WTC11 (cell line): Measurements from ENCODE around the gene DNLZ. TPM values are rescaled to one million over a fixed set of nuclear protein-coding genes. Genes with fewer than 3 reads are reported as not detected.

Source experiments
- ATAC-seq: fragments of 200-7000 bp; cut with Tn5 transposase; 2 replicates; pipeline ENCODE4 v1.10.0; 2021; ENCODE audit warnings: mild to moderate bottlenecking, moderate library complexity
- CTCF ChIA-PET: fragments of 300-600 bp; sonication (Branson Sonifier 250); formaldehyde crosslinking; loops from one replicate; lab custom pipeline; 2021; ENCODE audit warnings: antibody characterized with exemption; lab: Charles Lee
- POLR2A ChIA-PET: fragments of 350-600 bp; sonication (Branson Sonifier 250); formaldehyde crosslinking; loops from one replicate; lab custom pipeline; 2021; ENCODE audit warnings: antibody characterized with exemption; lab: Charles Lee
- DNase-seq: peaks from one replicate; pipeline ENCODE4 v3.0.0; 2021; ENCODE audit warnings: low spot score
- H3K27ac Mint-ChIP-seq: 2 replicates; pipeline ENCODE4 v1.8.0; 2021; ENCODE audit warnings: mixed read lengths
- H3K27me3 Mint-ChIP-seq: 2 replicates; pipeline ENCODE4 v1.8.0; 2021; ENCODE audit warnings: low read depth, mild to moderate bottlenecking, moderate library complexity, mixed read lengths
- H3K36me3 Mint-ChIP-seq: 2 replicates; pipeline ENCODE4 v1.8.0; 2021; ENCODE audit warnings: mixed read lengths
- H3K4me1 Mint-ChIP-seq: 2 replicates; pipeline ENCODE4 v1.8.0; 2022; ENCODE audit warnings: mixed read lengths
- H3K4me3 Mint-ChIP-seq: 2 replicates; pipeline ENCODE4 v1.8.0; 2021; ENCODE audit warnings: mild to moderate bottlenecking, moderate library complexity, mixed read lengths
- H3K9me3 Mint-ChIP-seq: 2 replicates; pipeline ENCODE4 v1.8.0; 2021; ENCODE audit warnings: mixed read lengths
- CREM ChIP-seq: sonication (generic); formaldehyde crosslinking; IDR thresholded peaks from 2 replicates; pipeline ENCODE4 v1.8.1; 2022; ENCODE audit warnings: mild to moderate bottlenecking, missing genetic modification reagents, moderate library complexity
- E2F4 ChIP-seq: sonication (generic); formaldehyde crosslinking; IDR thresholded peaks from 2 replicates; pipeline ENCODE4 v1.8.1; 2022; ENCODE audit warnings: low read depth, mild to moderate bottlenecking, moderate library complexity, missing genetic modification reagents, borderline replicate concordance
- ELF4 ChIP-seq: sonication (generic); formaldehyde crosslinking; IDR thresholded peaks from 2 replicates; pipeline ENCODE4 v1.8.1; 2022; ENCODE audit warnings: low read depth, mild to moderate bottlenecking, moderate library complexity, missing genetic modification reagents
- FOXK1 ChIP-seq: sonication (generic); formaldehyde crosslinking; IDR thresholded peaks from 2 replicates; pipeline ENCODE4 v1.8.0; 2022; ENCODE audit warnings: mild to moderate bottlenecking, moderate library complexity, missing genetic modification reagents
- IRF2 ChIP-seq: sonication (generic); formaldehyde crosslinking; IDR thresholded peaks from 2 replicates; pipeline ENCODE4 v1.8.0; 2022; ENCODE audit warnings: low read depth, missing genetic modification reagents, borderline replicate concordance
- JUN ChIP-seq: sonication (generic); formaldehyde crosslinking; IDR thresholded peaks from 2 replicates; pipeline ENCODE4 v1.8.0; 2023; ENCODE audit warnings: mild to moderate bottlenecking, missing genetic modification reagents
- MAX ChIP-seq: sonication (generic); formaldehyde crosslinking; IDR thresholded peaks from 2 replicates; pipeline ENCODE4 v1.8.0; 2022; ENCODE audit warnings: mild to moderate bottlenecking, missing genetic modification reagents
- NR2C2 ChIP-seq: sonication (generic); formaldehyde crosslinking; IDR thresholded peaks from 2 replicates; pipeline ENCODE4 v1.8.0; 2022; ENCODE audit warnings: mild to moderate bottlenecking, missing genetic modification reagents
- NR3C1 ChIP-seq: sonication (generic); formaldehyde crosslinking; conservative IDR thresholded peaks from 2 replicates; pipeline ENCODE4 v1.8.1; 2023; ENCODE audit warnings: low read depth, mild to moderate bottlenecking, missing genetic modification reagents
- OVOL2 ChIP-seq: fragments of 250-450 bp; sonication (Bioruptor Pico); IDR thresholded peaks from 2 replicates; pipeline ENCODE4 v1.9.0; 2021; ENCODE audit warnings: mild to moderate bottlenecking, borderline replicate concordance
- SP1 ChIP-seq: sonication (generic); formaldehyde crosslinking; conservative IDR thresholded peaks from 2 replicates; pipeline ENCODE4 v1.8.1; 2022; ENCODE audit warnings: missing genetic modification reagents
- TCF7 ChIP-seq: sonication (generic); formaldehyde crosslinking; IDR thresholded peaks from 2 replicates; pipeline ENCODE4 v1.8.0; 2022; ENCODE audit warnings: mild to moderate bottlenecking, low read depth, missing genetic modification reagents, moderate library complexity
- ZNF219 ChIP-seq: sonication (generic); formaldehyde crosslinking; IDR thresholded peaks from 2 replicates; pipeline ENCODE4 v1.8.0; 2023; ENCODE audit warnings: missing genetic modification reagents, mild to moderate bottlenecking, borderline replicate concordance
- ZNF232 ChIP-seq: sonication (generic); formaldehyde crosslinking; IDR thresholded peaks from 2 replicates; pipeline ENCODE4 v1.8.0; 2022; ENCODE audit warnings: mild to moderate bottlenecking, missing genetic modification reagents
- total RNA-seq: library from RNA; stranded (reverse); gene quantifications from 3 replicates; pipeline ENCODE4 v1.2.3, GENCODE V29; 2021
- TF ChIP-seq, protein P1 (sequence below): fragments of 250-450 bp; sonication (Bioruptor Pico); IDR thresholded peaks from 2 replicates; pipeline ENCODE4 v1.9.0; 2021; ENCODE audit warnings: mild to moderate bottlenecking
- TF ChIP-seq, protein P2 (sequence below): sonication (generic); formaldehyde crosslinking; IDR thresholded peaks from 2 replicates; pipeline ENCODE4 v1.8.1; 2023; ENCODE audit warnings: mild to moderate bottlenecking, moderate library complexity, missing genetic modification reagents
- TF ChIP-seq, protein P3 (sequence below): sonication (generic); formaldehyde crosslinking; IDR thresholded peaks from 2 replicates; pipeline ENCODE4 v1.8.0; 2022; ENCODE audit warnings: missing genetic modification reagents
- TF ChIP-seq, protein P4 (sequence below): fragments of 250-450 bp; sonication (Bioruptor Pico); IDR thresholded peaks from 2 replicates; pipeline ENCODE4 v1.9.0; 2021; ENCODE audit warnings: mild to moderate bottlenecking, borderline replicate concordance

DNLZ gene
- total RNA-seq, 1 experiment from 2014 or later: 17.2 TPM

GRCh38 chr9:136379891-136380290 lies 16.3 kb upstream of the DNLZ start:
- Mint-ChIP-seq H3K9me3 (no peaks in the 10 kb centered on the region), H3K36me3 (peaks cover 11% of the 10 kb centered on the region), H3K4me3 (no peak overlapping the region), H3K27ac (no peak overlapping the region), H3K4me1 (no peaks in the 10 kb centered on the region), H3K27me3 (no peaks in the 10 kb centered on the region)
- POLR2A ChIA-PET: no interaction called here
- no peak for ATAC-seq
- no peak for DNase-seq
- CTCF ChIA-PET: no interaction called here
- TF ChIP-seq ZNF232 (CRISPR knock-in tag) (no peak), MAX (CRISPR knock-in tag) (no peak), IRF2 (CRISPR knock-in tag) (no peak), TCF7 (CRISPR knock-in tag) (no peak), JUN (no peak), NR3C1 (CRISPR knock-in tag) (no peak), SP1 (no peak), FOXK1 (no peak), ZNF219 (CRISPR knock-in tag) (no peak), ELF4 (no peak)
- TF ChIP-seq, protein P1, sequence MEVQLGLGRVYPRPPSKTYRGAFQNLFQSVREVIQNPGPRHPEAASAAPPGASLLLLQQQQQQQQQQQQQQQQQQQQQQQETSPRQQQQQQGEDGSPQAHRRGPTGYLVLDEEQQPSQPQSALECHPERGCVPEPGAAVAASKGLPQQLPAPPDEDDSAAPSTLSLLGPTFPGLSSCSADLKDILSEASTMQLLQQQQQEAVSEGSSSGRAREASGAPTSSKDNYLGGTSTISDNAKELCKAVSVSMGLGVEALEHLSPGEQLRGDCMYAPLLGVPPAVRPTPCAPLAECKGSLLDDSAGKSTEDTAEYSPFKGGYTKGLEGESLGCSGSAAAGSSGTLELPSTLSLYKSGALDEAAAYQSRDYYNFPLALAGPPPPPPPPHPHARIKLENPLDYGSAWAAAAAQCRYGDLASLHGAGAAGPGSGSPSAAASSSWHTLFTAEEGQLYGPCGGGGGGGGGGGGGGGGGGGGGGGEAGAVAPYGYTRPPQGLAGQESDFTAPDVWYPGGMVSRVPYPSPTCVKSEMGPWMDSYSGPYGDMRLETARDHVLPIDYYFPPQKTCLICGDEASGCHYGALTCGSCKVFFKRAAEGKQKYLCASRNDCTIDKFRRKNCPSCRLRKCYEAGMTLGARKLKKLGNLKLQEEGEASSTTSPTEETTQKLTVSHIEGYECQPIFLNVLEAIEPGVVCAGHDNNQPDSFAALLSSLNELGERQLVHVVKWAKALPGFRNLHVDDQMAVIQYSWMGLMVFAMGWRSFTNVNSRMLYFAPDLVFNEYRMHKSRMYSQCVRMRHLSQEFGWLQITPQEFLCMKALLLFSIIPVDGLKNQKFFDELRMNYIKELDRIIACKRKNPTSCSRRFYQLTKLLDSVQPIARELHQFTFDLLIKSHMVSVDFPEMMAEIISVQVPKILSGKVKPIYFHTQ (CRISPR knock-in tag): no peak
- TF ChIP-seq, protein P2, sequence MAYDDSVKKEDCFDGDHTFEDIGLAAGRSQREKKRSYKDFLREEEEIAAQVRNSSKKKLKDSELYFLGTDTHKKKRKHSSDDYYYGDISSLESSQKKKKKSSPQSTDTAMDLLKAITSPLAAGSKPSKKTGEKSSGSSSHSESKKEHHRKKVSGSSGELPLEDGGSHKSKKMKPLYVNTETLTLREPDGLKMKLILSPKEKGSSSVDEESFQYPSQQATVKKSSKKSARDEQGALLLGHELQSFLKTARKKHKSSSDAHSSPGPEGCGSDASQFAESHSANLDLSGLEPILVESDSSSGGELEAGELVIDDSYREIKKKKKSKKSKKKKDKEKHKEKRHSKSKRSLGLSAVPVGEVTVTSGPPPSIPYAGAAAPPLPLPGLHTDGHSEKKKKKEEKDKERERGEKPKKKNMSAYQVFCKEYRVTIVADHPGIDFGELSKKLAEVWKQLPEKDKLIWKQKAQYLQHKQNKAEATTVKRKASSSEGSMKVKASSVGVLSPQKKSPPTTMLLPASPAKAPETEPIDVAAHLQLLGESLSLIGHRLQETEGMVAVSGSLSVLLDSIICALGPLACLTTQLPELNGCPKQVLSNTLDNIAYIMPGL: no peak
- TF ChIP-seq, protein P3, sequence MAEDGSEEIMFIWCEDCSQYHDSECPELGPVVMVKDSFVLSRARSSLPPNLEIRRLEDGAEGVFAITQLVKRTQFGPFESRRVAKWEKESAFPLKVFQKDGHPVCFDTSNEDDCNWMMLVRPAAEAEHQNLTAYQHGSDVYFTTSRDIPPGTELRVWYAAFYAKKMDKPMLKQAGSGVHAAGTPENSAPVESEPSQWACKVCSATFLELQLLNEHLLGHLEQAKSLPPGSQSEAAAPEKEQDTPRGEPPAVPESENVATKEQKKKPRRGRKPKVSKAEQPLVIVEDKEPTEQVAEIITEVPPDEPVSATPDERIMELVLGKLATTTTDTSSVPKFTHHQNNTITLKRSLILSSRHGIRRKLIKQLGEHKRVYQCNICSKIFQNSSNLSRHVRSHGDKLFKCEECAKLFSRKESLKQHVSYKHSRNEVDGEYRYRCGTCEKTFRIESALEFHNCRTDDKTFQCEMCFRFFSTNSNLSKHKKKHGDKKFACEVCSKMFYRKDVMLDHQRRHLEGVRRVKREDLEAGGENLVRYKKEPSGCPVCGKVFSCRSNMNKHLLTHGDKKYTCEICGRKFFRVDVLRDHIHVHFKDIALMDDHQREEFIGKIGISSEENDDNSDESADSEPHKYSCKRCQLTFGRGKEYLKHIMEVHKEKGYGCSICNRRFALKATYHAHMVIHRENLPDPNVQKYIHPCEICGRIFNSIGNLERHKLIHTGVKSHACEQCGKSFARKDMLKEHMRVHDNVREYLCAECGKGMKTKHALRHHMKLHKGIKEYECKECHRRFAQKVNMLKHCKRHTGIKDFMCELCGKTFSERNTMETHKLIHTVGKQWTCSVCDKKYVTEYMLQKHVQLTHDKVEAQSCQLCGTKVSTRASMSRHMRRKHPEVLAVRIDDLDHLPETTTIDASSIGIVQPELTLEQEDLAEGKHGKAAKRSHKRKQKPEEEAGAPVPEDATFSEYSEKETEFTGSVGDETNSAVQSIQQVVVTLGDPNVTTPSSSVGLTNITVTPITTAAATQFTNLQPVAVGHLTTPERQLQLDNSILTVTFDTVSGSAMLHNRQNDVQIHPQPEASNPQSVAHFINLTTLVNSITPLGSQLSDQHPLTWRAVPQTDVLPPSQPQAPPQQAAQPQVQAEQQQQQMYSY (CRISPR knock-in tag): no peak

DNA sequence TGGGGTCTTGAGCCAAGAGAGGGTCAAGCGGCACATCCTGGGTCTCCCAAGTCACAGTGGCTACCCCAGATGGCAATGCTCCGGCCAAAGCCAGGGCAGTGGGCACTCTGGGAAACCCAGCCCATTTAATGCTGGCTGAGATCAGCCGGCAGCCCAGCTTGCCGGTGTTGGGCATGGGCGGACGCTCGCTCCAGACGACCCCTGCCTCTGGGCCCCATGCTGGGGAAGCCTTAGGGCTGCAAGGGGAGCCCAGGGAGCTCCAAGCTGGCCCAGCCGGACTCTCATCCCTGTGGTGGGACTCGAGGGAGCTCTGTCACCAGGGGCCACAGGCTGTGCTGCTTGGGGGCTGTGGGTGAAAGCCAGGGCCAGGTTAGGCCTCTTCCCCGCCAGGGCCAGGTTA lies 15.9 kb upstream of the DNLZ start:
- H3K36me3 Mint-ChIP-seq: peaks cover 6% of the 10 kb centered on the region
- no peak overlapping the region for H3K27ac Mint-ChIP-seq
- H3K4me1 Mint-ChIP-seq: no peaks in the 10 kb centered on the region
- no peaks in the 10 kb centered on the region for H3K9me3 Mint-ChIP-seq
- H3K4me3 Mint-ChIP-seq: no peak overlapping the region
- H3K27me3 Mint-ChIP-seq: no peaks in the 10 kb centered on the region
- ChIA-PET POLR2A (no interaction called here), CTCF (interaction anchor here (1.0 kb wide), 1 partner anchor 15 kb away, joined by 3 read pairs; no protein-coding TSS in a partner anchor)
- ATAC-seq (no peak), DNase-seq (no peak)
- TF ChIP-seq OVOL2 (no peak), NR2C2 (CRISPR knock-in tag) (no peak), CREM (CRISPR knock-in tag) (no peak), FOXK1 (no peak), E2F4 (no peak)
- TF ChIP-seq, protein P3 (CRISPR knock-in tag): no peak
- TF ChIP-seq, protein P4, sequence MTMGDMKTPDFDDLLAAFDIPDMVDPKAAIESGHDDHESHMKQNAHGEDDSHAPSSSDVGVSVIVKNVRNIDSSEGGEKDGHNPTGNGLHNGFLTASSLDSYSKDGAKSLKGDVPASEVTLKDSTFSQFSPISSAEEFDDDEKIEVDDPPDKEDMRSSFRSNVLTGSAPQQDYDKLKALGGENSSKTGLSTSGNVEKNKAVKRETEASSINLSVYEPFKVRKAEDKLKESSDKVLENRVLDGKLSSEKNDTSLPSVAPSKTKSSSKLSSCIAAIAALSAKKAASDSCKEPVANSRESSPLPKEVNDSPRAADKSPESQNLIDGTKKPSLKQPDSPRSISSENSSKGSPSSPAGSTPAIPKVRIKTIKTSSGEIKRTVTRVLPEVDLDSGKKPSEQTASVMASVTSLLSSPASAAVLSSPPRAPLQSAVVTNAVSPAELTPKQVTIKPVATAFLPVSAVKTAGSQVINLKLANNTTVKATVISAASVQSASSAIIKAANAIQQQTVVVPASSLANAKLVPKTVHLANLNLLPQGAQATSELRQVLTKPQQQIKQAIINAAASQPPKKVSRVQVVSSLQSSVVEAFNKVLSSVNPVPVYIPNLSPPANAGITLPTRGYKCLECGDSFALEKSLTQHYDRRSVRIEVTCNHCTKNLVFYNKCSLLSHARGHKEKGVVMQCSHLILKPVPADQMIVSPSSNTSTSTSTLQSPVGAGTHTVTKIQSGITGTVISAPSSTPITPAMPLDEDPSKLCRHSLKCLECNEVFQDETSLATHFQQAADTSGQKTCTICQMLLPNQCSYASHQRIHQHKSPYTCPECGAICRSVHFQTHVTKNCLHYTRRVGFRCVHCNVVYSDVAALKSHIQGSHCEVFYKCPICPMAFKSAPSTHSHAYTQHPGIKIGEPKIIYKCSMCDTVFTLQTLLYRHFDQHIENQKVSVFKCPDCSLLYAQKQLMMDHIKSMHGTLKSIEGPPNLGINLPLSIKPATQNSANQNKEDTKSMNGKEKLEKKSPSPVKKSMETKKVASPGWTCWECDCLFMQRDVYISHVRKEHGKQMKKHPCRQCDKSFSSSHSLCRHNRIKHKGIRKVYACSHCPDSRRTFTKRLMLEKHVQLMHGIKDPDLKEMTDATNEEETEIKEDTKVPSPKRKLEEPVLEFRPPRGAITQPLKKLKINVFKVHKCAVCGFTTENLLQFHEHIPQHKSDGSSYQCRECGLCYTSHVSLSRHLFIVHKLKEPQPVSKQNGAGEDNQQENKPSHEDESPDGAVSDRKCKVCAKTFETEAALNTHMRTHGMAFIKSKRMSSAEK: no peak
